Liver (tissue), 9 donors: ENCODE data around the gene ADRA2A. TPM values are rescaled to one million over a fixed set of nuclear protein-coding genes. Genes with fewer than 3 reads are reported as not detected.

ENCODE experiments used
- DNase-seq: peaks from one replicate; pipeline ENCODE4 v3.0.0-alpha.2; 2017; ENCODE audit warnings: low spot score
- H3K27ac ChIP-seq, 2 donors: one replicate each; pipeline ENCODE4 v1.7.0; 2013; ENCODE audit warnings: inconsistent platforms in 2 of 2, low read length in 2 of 2, control low read depth in 1 of 2, low read depth in 1 of 2, mild to moderate bottlenecking in 1 of 2
- H3K27me3 ChIP-seq, 4 donors: one replicate each; pipeline versions ENCODE4 v1.6.1 to v1.7.0; 2013; ENCODE audit warnings: low read length in 3 of 4, inconsistent platforms in 1 of 4, mild to moderate bottlenecking in 1 of 4, moderate library complexity in 1 of 4; ENCODE audit not compliant: control insufficient read depth in 4 of 4, insufficient read depth in 4 of 4
- H3K36me3 ChIP-seq, 4 donors: one replicate each; pipeline versions ENCODE4 v1.6.1 to v1.7.0; 2013; ENCODE audit warnings: low read length in 3 of 4, mild to moderate bottlenecking in 3 of 4, low read depth in 1 of 4, moderate library complexity in 1 of 4; ENCODE audit not compliant: control insufficient read depth in 4 of 4, insufficient read depth in 3 of 4
- H3K4me1 ChIP-seq, 4 donors: one replicate each; pipeline versions ENCODE4 v1.6.1 to v1.7.0; 2013; ENCODE audit warnings: low read length in 3 of 4, mild to moderate bottlenecking in 3 of 4, moderate library complexity in 1 of 4; ENCODE audit not compliant: control insufficient read depth in 4 of 4, insufficient read depth in 4 of 4
- H3K4me3 ChIP-seq, 3 donors: one replicate each; pipeline versions ENCODE4 v1.6.1 to v1.7.0; 2013; ENCODE audit warnings: low read length in 3 of 3, control low read depth in 1 of 3, low read depth in 1 of 3, mild to moderate bottlenecking in 1 of 3
- H3K9ac ChIP-seq, 2 donors: one replicate each; pipeline ENCODE4 v1.7.0; 2013; ENCODE audit warnings: low read length in 2 of 2, mild to moderate bottlenecking in 2 of 2, moderate library complexity in 2 of 2, control low read depth in 1 of 2, low read depth in 1 of 2
- H3K9me3 ChIP-seq, 4 donors: one replicate each; pipeline versions ENCODE4 v1.6.1 to v1.7.0; 2013; ENCODE audit warnings: low read length in 3 of 4; ENCODE audit not compliant: control insufficient read depth in 4 of 4
- ATF3 ChIP-seq: IDR thresholded peaks from 2 replicates; pipeline ENCODE4 v1.6.1; 2016; ENCODE audit warnings: antibody characterized with exemption
- CTCF ChIP-seq: fragments of 150-350 bp; IDR thresholded peaks from 2 replicates; pipeline ENCODE4 v1.5.1; 2017; ENCODE audit warnings: improper control_type of control experiment, low read depth, low read length; ENCODE audit not compliant: missing input control
- EGR1 ChIP-seq, 2 donors: IDR thresholded peaks; 2 replicates each; pipeline ENCODE4 v1.6.1; 2016 to 2018; ENCODE audit warnings: antibody characterized with exemption in 2 of 2, low read depth in 2 of 2
- GABPA ChIP-seq, 2 donors: IDR thresholded peaks in 1 of 2; conservative IDR thresholded peaks in 1 of 2; 2 replicates each; pipeline ENCODE4 v1.6.1; 2016; ENCODE audit warnings: antibody characterized with exemption in 2 of 2, mild to moderate bottlenecking in 1 of 2, moderate library complexity in 1 of 2
- HNF4A ChIP-seq, 2 donors: conservative IDR thresholded peaks; 2 replicates each; pipeline ENCODE4 v1.6.1; 2016; ENCODE audit warnings: antibody characterized with exemption in 2 of 2, mild to moderate bottlenecking in 2 of 2
- HNF4G ChIP-seq: IDR thresholded peaks from 2 replicates; pipeline ENCODE4 v1.6.1; 2016; ENCODE audit warnings: antibody characterized with exemption
- JUND ChIP-seq, 2 donors: IDR thresholded peaks; 2 replicates each; pipeline ENCODE4 v1.6.1; 2016; ENCODE audit warnings: antibody characterized with exemption in 2 of 2
- MAX ChIP-seq: IDR thresholded peaks from 2 replicates; pipeline ENCODE4 v1.6.1; 2016; ENCODE audit warnings: antibody characterized with exemption
- RAD21 ChIP-seq, 2 donors: IDR thresholded peaks; 2 replicates each; pipeline ENCODE4 v1.6.1; 2016; ENCODE audit warnings: antibody characterized with exemption in 2 of 2, mild to moderate bottlenecking in 2 of 2
- REST ChIP-seq: IDR thresholded peaks from 2 replicates; pipeline ENCODE4 v1.6.1; 2016; ENCODE audit warnings: antibody characterized with exemption, mild to moderate bottlenecking
- RXRA ChIP-seq, 2 donors: IDR thresholded peaks; 2 replicates each; pipeline ENCODE4 v1.6.1; 2017 to 2018; ENCODE audit warnings: antibody characterized with exemption in 2 of 2, mild to moderate bottlenecking in 1 of 2
- SP1 ChIP-seq: IDR thresholded peaks from 2 replicates; pipeline ENCODE4 v1.6.1; 2018; ENCODE audit warnings: antibody characterized with exemption, mild to moderate bottlenecking
- TAF1 ChIP-seq: conservative IDR thresholded peaks from 2 replicates; pipeline ENCODE4 v1.6.1; 2016; ENCODE audit warnings: antibody characterized with exemption, mild to moderate bottlenecking
- ZBTB33 ChIP-seq: IDR thresholded peaks from 2 replicates; pipeline ENCODE4 v1.6.1; 2016; ENCODE audit warnings: antibody characterized with exemption
- whole genome bisulfite sequencing: extraction: QIAGEN DNeasy Blood & Tissue Kit; methylation state at CpG from one replicate; pipeline ENCODE4 v1.1.7; 2013; 5-methylcytosine and 5-hydroxymethylcytosine counted together
- polyA plus RNA-seq, 2 donors: library from polyadenylated mRNA; stranded (reverse) in 1 of 2; unstranded in 1 of 2; fragments of 200-250 nt in 1 of 2; fragments of >200 nt in 1 of 2; fragmentation: Nextera tagmentation in 1 of 2; extraction: Ambion mirVana in 1 of 2; gene quantifications; one replicate each; pipeline versions ENCODE4 v1.2.1 to v1.2.3, GENCODE V29; 2013 to 2015
- total RNA-seq, 2 donors: library from RNA; depleted of rRNA; stranded (reverse); fragments of >200 nt; gene quantifications; one replicate each; pipeline ENCODE4 v1.2.3, GENCODE V29; 2014
- donor health status: healthy.
- donor health status: healthy.
- donor health status: healthy.
- donor health status: healthy.
- donor health status: healthy.

ADRA2A gene
- total and polyA plus RNA-seq, 4 donors, result 0.15 to 0.50 (median 0.33) TPM

- no peaks in the 10 kb centered on the region for H3K27me3 ChIP-seq
- no peak for TF ChIP-seq SP1
- TF ChIP-seq ATF3, result no peak
- no peak for TF ChIP-seq CTCF
- TF ChIP-seq EGR1 (IDR thresholded peaks at IDR 0.05; ENCODE audit: low read depth in 2 of 2), result no peak
- TF ChIP-seq ZBTB33, result no peak
- TF ChIP-seq HNF4G, result no peak
- no peak for TF ChIP-seq HNF4A (conservative IDR thresholded peaks at IDR 0.05)
- no peak for TF ChIP-seq RXRA (IDR thresholded peaks at IDR 0.05)
- TF ChIP-seq REST, result no peak
- no peak for TF ChIP-seq RAD21 (IDR thresholded peaks at IDR 0.05)
- H3K4me1 ChIP-seq, result no peaks in the 10 kb centered on the region
- no peaks in the 10 kb centered on the region for H3K9me3 ChIP-seq
- no peak for DNase-seq
- no peak overlapping the region for H3K4me3 ChIP-seq
- no peak overlapping the region for H3K9ac ChIP-seq
- H3K27ac ChIP-seq, result no peak overlapping the region
- H3K36me3 ChIP-seq, result no peaks in the 10 kb centered on the region
- 96% methylated on average over 8 of the region's 8 CpGs for WGBS
These were observed 36.6 kb downstream of the ADRA2A start for GRCh38 chr10:111113238-111113960.

- Histone ChIP-seq H3K9me3 (no peaks in the 10 kb centered on the region), H3K4me1 (no peaks in the 10 kb centered on the region), H3K9ac (no peak overlapping the region), H3K4me3 (no peak overlapping the region), H3K27ac (no peak overlapping the region), H3K27me3 (no peaks in the 10 kb centered on the region), H3K36me3 (no peaks in the 10 kb centered on the region)
- DNase-seq, result no peak
- TF ChIP-seq ZBTB33, result no peak
- no peak for TF ChIP-seq MAX
- no peak for TF ChIP-seq CTCF
- no peak for TF ChIP-seq JUND (IDR thresholded peaks at IDR 0.05)
- no peak for TF ChIP-seq GABPA (IDR thresholded peaks at IDR 0.05 in 1 of 2, conservative IDR thresholded peaks at IDR 0.05 in 1 of 2)
- TF ChIP-seq TAF1, result no peak
- TF ChIP-seq ATF3, result no peak
- TF ChIP-seq HNF4A (conservative IDR thresholded peaks at IDR 0.05), result no peak
- TF ChIP-seq RXRA (IDR thresholded peaks at IDR 0.05), result no peak
- TF ChIP-seq RAD21 (IDR thresholded peaks at IDR 0.05), result no peak
- TF ChIP-seq SP1, result no peak
- WGBS, result 82% methylated on average over 12 of the region's 12 CpGs
These were observed 37.3 kb downstream of the ADRA2A start for GRCh38 chr10:111113961-111114757.
